Posterior cingulate gyrus (tissue), 11 donors: ENCODE data around the gene EFCAB5.
"Not testable (repeated sequence)": the region's sequence is repeated elsewhere in the genome, so short reads cannot be mapped to it uniquely, and the experiment has no call there.

Source experiments
- DNase-seq, 10 donors: peaks; one replicate each; pipeline versions ENCODE4 v3.0.0 to v3.0.0-alpha.2; 2020 to 2021; ENCODE audit warnings: mixed read lengths in 3 of 10
- intact Hi-C: fragments of 100-400 bp; cut with DNase I; formaldehyde crosslinking; loops from one replicate; pipeline ENCODE4 v1.15.1; 2023

The EFCAB5 gene

GRCh38 chr17:30000001-30000754 lies 58.7 kb downstream of the EFCAB5 start:
- DNase-seq: no peak
- intact Hi-C loops: loop anchor here (10.0 kb wide), 1 partner anchor 195 kb away; no protein-coding TSS in a partner anchor

GRCh38 chr17:30000755-30001257 lies 59.4 kb downstream of the EFCAB5 start:
- DNase-seq: no peak
- intact Hi-C loops: loop anchor here (10.0 kb wide), 1 partner anchor 196 kb away; no protein-coding TSS in a partner anchor

DNA sequence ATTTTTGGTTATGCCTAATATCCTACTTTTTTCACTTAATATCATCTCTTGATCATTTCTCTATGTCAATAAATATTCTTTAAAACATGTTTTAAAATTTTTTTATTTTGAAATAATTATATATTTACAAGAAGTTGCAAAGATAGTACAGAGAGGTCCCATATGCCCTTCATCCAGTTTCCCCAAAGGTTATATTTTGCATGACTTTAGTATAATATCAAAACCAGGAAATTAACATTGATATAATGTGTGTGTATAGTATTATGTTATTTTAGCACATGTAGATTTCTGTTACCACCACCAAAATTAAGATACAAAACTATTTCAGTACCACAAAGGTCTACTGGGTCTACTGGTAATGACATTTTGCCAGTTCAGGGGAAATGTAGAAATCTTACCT lies 60.7 kb downstream of the EFCAB5 start:
- intact Hi-C loops: loop anchor here (10.0 kb wide), 1 partner anchor 197 kb away; no protein-coding TSS in a partner anchor

GRCh38 chr17:30005709-30006320 lies 64.4 kb downstream of the EFCAB5 start:
- no peak for DNase-seq
- intact Hi-C loops: loop anchor here (10.0 kb wide), 1 partner anchor 201 kb away; no protein-coding TSS in a partner anchor

More for the DNA sequence above, 60.7 kb downstream of the EFCAB5 start:
- DNase-seq: no peak

- DNase-seq: peak in 1 of 10 donors; percentile 9
- intact Hi-C loops: not testable (repeated sequence)
Measured at GRCh38 chr17:30011934-30012333, 70.5 kb downstream of the EFCAB5 start.

- intact Hi-C loops: no loop called here
- peak in 1 of 10 donors; percentile 12 for DNase-seq
Measured at GRCh38 chr17:30021708-30022317, 80.4 kb downstream of the EFCAB5 start.

DNA sequence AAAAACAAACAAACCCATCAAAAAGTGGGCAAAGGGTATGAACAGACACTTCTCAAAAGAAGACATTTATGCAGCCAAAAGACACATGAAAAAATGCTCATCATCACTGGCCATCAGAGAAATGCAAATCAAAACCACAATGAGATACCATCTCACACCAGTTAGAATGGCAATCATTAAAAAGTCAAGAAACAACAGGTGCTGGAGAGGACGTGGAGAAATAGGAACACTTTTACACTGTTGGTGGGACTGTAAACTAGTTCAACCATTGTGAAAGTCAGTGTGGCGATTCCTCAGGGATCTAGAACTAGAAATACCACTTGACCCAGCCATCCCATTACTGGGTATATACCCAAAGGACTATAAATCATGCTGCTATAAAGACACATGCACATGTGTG lies 83.9 kb downstream of the EFCAB5 start:
- DNase-seq: not testable (repeated sequence)
- intact Hi-C loops: loop anchor here (5.0 kb wide), 1 partner anchor 67 kb away; no protein-coding TSS in a partner anchor

- intact Hi-C loops: loop anchor here (5.0 kb wide), 1 partner anchor 65 kb away; no protein-coding TSS in a partner anchor
- no peak for DNase-seq
Measured at GRCh38 chr17:30027676-30028075, 86.2 kb downstream of the EFCAB5 start.

DNA sequence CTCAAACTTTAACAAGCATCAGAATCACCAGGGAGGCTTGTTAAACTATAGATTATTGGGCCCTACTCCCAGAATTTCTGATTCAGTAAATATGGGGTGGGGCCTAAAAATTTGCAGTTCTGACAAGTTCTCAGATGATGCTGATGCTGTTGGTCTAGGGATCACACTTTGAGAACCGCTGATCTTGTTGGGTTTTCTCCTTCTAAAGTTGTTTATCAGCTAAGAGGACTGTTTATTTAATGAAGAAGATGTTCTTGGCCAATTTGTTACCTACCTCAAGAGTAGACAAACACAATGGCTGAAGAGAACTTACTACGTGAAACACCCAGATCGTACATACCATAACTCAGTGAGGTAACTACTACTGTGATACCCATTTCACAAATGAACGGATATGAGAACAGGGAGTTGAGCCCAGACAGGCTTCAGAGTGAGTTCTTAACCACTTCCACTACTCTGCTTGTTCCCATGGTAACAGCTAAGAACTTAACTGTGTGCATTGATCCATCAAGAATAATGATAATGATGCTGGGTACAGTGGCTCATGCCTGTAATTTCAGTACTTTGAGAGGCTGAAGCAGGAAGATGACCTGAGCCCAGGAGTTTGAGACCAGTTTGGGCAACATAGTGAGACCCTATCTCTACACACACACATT lies 89.9 kb downstream of the EFCAB5 start:
- DNase-seq: no peak
- intact Hi-C loops: no loop called here

- intact Hi-C loops: no loop called here
- DNase-seq: no peak
Measured at GRCh38 chr17:30035369-30035768, 93.9 kb downstream of the EFCAB5 start.

GRCh38 chr17:30040719-30041518 lies 99.5 kb downstream of the EFCAB5 start:
- DNase-seq, intact Hi-C loops: not testable (repeated sequence)

- no peak for DNase-seq
- intact Hi-C loops: no loop called here
Measured at GRCh38 chr17:30041551-30041950, 100.1 kb downstream of the EFCAB5 start.

DNA sequence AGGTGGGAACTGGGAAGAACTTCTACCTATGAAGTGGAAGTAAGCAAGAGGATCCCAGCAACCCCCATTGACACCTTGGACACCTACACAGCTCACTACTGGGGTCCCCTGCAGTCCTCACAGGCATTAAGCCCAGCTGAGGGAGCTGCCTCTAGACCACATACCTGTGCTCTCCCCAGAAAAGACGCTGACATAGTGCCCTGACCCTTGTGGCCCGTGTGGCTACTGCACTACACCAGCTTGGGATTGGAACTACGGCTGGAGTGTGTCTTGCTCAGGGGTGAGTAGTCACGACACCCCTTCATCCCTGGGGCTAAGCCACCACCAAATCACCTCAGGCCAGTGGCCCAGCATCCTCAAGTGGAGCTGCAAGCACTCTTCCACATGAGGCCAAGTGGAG lies 120.9 kb downstream of the EFCAB5 start:
- no peak for DNase-seq
- intact Hi-C loops: no loop called here

DNA sequence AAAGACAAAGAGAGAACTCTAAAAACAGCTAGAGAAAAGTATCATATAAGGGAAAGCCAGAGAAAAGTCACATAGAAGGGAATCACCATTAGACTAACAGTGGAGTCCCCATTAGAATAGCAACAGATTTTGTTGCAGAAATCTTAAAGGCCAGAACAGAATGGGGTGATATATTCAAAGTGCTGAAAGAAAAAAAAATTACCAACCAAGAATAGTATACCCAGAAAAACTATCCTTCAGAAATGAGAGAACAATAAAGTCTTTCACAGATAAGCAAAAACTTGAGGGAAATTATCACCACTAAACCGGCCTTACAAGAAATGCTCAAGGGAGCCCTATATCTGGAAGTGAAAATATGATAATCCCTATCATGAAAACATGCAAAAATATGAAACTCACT lies 123.3 kb downstream of the EFCAB5 start:
- intact Hi-C loops: no loop called here
- no peak for DNase-seq

- peak in 1 of 10 donors; percentile 80 for DNase-seq
- intact Hi-C loops: no loop called here
Measured at GRCh38 chr17:30068465-30068864, 127.0 kb downstream of the EFCAB5 start.

DNA sequence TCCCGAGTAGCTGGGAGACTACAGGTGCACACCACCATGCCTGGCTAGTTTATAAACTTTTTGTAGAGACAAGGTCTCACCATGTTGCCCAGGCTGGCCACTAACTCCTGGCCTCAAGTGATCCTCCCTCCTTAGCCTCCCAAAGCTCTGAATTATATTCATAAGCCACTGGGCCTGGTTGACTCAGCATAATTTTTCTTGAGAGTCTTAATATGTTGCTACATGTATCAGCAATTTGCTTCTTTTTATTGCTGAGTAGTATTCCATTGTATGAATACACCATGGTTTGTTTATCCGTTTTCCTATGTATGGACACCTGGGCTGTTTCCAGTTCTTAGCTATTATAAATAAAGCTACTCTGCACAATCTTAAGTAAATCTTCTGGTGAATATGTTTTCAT lies 132.8 kb downstream of the EFCAB5 start:
- intact Hi-C loops: no loop called here
- no peak for DNase-seq

DNA sequence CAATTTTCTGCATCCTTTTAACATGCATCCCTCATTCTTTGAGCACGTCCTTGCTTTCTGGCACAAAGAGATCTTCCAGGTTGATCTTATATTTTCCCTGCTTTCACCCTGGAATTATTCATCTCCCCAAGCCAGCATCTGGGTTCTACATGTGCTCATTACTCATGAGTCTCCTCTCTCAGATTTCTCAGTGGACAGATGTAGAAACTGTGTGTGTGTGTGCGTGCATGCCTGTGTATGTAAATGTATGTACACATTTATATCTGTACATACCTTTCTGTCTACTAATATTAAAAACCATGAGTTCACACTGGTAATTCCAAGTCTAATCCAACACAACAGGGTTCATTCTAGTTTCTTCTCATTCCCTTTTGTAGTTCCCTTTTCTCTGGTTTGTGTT lies 133.3 kb downstream of the EFCAB5 start:
- intact Hi-C loops: no loop called here
- DNase-seq: no peak

DNA sequence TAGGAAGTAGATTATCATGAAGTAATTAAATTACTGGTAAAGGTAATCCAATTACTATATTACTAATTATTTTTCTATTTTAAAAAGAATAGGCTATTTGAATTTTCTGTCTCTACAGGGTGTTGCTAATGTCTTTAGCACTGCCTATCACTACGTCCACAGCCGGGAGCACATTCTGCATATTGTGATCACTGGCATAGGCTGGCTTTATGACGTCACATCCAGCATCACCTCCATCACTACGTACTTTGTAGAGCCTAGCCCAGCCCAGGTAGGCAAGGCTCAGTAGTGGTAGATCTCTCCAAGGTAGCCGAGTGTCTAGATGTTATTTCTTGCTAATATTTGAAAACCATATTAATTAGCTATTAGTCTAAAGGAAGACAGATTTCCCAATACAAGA lies 141.3 kb downstream of the EFCAB5 start:
- intact Hi-C loops: no loop called here
- DNase-seq: no peak

GRCh38 chr17:30084788-30085187 lies 143.4 kb downstream of the EFCAB5 start:
- intact Hi-C loops: no loop called here
- no peak for DNase-seq

- no peak for DNase-seq
- intact Hi-C loops: no loop called here
Measured at GRCh38 chr17:30086896-30087295, 145.5 kb downstream of the EFCAB5 start.
